ENCODE data around the gene TUG1. TPM values are rescaled to one million over a fixed set of nuclear protein-coding genes. Genes with fewer than 3 reads are reported as not detected.

The TUG1 gene
- total RNA-seq, 1 donor from 2014 or later, result 112 TPM

GRCh38 chr22:30923168-30923900, 45.7 kb upstream of the TUG1 start:
- Mint-ChIP-seq H3K36me3 (ENCODE audit: unreplicated experiment) (no peaks in the 10 kb centered on the region), H3K4me3 (ENCODE audit: unreplicated experiment) (no peak overlapping the region)
- TF ChIP-seq CTCF (IDR thresholded peaks at IDR 0.05; ENCODE audit: partially characterized antibody, unreplicated experiment), result no peak

DNA sequence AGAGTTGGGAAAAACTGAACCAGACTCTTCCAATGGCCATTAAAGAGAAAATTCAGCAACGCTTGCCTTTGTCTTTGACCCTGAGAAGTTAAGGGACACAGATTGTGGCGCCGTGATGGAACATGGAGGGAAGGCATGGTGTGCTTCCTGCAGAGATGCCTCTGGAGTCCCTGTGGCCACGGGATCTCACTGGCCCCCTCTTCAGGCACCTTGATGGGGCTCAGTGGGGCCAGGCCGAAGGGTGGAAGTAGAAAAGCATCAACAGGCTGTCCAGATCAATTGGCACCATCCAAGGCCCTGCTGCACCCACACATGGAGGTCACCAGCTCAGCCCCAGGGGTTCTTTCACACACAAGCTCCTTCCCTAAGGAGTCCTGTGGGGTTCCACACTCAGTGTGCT, 43.4 kb upstream of the TUG1 start:
- Mint-ChIP-seq H3K27ac (ENCODE audit: unreplicated experiment) (no peak overlapping the region), H3K4me1 (ENCODE audit: low read depth, unreplicated experiment) (peaks cover 3% of the 10 kb centered on the region), H3K36me3 (ENCODE audit: unreplicated experiment) (peaks cover 5% of the 10 kb centered on the region)

More at GRCh38 chr22:30923168-30923900, 45.7 kb upstream of the TUG1 start:
- H3K27ac Mint-ChIP-seq (ENCODE audit: unreplicated experiment), result no peak overlapping the region
- H3K4me1 Mint-ChIP-seq (ENCODE audit: low read depth, unreplicated experiment), result peaks cover 3% of the 10 kb centered on the region
- peaks cover 3% of the 10 kb centered on the region for H3K27me3 Mint-ChIP-seq (ENCODE audit: unreplicated experiment)
- no peak for DNase-seq
- peaks cover 2% of the 10 kb centered on the region for H3K9me3 Mint-ChIP-seq (ENCODE audit: unreplicated experiment)

DNA sequence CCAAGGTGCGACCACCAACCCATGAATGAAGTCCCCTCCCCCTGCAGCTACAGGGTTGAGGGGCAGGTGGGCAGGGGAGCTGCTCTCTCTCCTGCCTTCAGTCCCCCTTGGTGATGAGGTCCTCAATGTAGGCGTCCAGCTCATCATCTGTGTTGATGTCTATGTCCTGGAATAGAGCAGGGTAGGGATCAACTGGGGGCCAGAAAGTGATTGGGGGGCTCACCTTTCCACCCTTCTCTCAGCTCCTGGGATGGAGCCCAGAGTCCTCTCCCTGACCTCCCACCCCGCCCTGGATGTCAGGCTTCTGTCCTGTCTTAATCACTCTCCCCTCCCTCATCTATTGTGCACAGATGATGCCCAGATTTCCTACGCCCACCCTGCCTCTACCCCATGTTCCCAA, 42.4 kb upstream of the TUG1 start:
- H3K27ac Mint-ChIP-seq (ENCODE audit: unreplicated experiment), result no peak overlapping the region

More for the DNA sequence above, 43.4 kb upstream of the TUG1 start:
- Mint-ChIP-seq H3K27me3 (ENCODE audit: unreplicated experiment) (peaks cover 3% of the 10 kb centered on the region), H3K9me3 (ENCODE audit: unreplicated experiment) (peaks cover 2% of the 10 kb centered on the region), H3K4me3 (ENCODE audit: unreplicated experiment) (no peak overlapping the region)
- no peak for TF ChIP-seq CTCF (IDR thresholded peaks at IDR 0.05; ENCODE audit: partially characterized antibody, unreplicated experiment)
- no peak for DNase-seq

GRCh38 chr22:30927806-30928205, 41.3 kb upstream of the TUG1 start:
- Mint-ChIP-seq H3K36me3 (ENCODE audit: unreplicated experiment) (peaks cover 6% of the 10 kb centered on the region), H3K4me1 (ENCODE audit: low read depth, unreplicated experiment) (no peaks in the 10 kb centered on the region), H3K27ac (ENCODE audit: unreplicated experiment) (no peak overlapping the region), H3K27me3 (ENCODE audit: unreplicated experiment) (peaks cover 7% of the 10 kb centered on the region), H3K9me3 (ENCODE audit: unreplicated experiment) (no peaks in the 10 kb centered on the region), H3K4me3 (ENCODE audit: unreplicated experiment) (no peak overlapping the region)
- no peak for DNase-seq
- TF ChIP-seq CTCF (IDR thresholded peaks at IDR 0.05; ENCODE audit: partially characterized antibody, unreplicated experiment), result no peak

More for the DNA sequence above, 42.4 kb upstream of the TUG1 start:
- no peak for DNase-seq
- no peak overlapping the region for H3K4me3 Mint-ChIP-seq (ENCODE audit: unreplicated experiment)
- H3K36me3 Mint-ChIP-seq (ENCODE audit: unreplicated experiment), result peaks cover 6% of the 10 kb centered on the region
- H3K27me3 Mint-ChIP-seq (ENCODE audit: unreplicated experiment), result peaks cover 6% of the 10 kb centered on the region
- no peaks in the 10 kb centered on the region for H3K4me1 Mint-ChIP-seq (ENCODE audit: low read depth, unreplicated experiment)
- no peak for TF ChIP-seq CTCF (IDR thresholded peaks at IDR 0.05; ENCODE audit: partially characterized antibody, unreplicated experiment)
- no peaks in the 10 kb centered on the region for H3K9me3 Mint-ChIP-seq (ENCODE audit: unreplicated experiment)

DNA sequence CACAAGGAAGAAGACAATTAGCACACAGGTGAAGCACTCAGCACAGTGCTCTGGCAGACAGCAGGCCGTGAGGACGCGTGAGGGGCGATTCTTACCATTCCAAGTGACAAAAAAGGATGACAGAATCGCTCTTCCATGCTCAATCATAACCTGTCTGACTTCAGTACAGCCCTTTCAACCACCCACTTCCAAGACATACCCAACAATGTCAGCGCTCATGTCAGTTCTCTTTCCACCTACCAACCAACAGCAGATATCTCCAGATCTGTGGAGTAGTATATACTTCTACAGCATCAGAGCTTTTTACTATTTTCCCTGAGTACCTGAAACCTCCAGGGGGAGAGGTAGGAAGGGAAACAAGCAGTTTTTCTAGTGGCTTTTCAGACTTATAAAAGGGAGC, 40.7 kb upstream of the TUG1 start:
- DNase-seq, result no peak
- H3K27me3 Mint-ChIP-seq (ENCODE audit: unreplicated experiment), result peaks cover 7% of the 10 kb centered on the region
- H3K4me1 Mint-ChIP-seq (ENCODE audit: low read depth, unreplicated experiment), result no peaks in the 10 kb centered on the region
- H3K4me3 Mint-ChIP-seq (ENCODE audit: unreplicated experiment), result no peak overlapping the region
- H3K9me3 Mint-ChIP-seq (ENCODE audit: unreplicated experiment), result no peaks in the 10 kb centered on the region
- peaks cover 7% of the 10 kb centered on the region for H3K36me3 Mint-ChIP-seq (ENCODE audit: unreplicated experiment)
- no peak for TF ChIP-seq CTCF (IDR thresholded peaks at IDR 0.05; ENCODE audit: partially characterized antibody, unreplicated experiment)
- H3K27ac Mint-ChIP-seq (ENCODE audit: unreplicated experiment), result no peak overlapping the region
